ENCODE results near the gene WDR43. TPM values are rescaled to one million over a fixed set of nuclear protein-coding genes. Genes with fewer than 3 reads are reported as not detected.

The WDR43 gene
- total and polyA plus RNA-seq, 9 of the 15 experiments (the other 6 are each of a cell fraction or from before 2014, with no cell fraction given): 34.6 to 197 (median 105) TPM

- TF ChIP-seq PRPF4 (IDR thresholded peaks at IDR 0.05; ENCODE audit: insufficient read depth, low read depth, low read length, poor library complexity, severe bottlenecking) (no peak), HNRNPLL (IDR thresholded peaks at IDR 0.05; ENCODE audit: low read depth, low read length, poor library complexity, severe bottlenecking) (peak; percentile 80), ZNF384 (IDR thresholded peaks at IDR 0.05; ENCODE audit: low read depth, low read length) (no peak), KAT2B (IDR thresholded peaks at IDR 0.05; ENCODE audit: low read depth, low read length) (no peak), EP300 (IDR thresholded peaks at IDR 0.05; ENCODE audit: low read length) (0 out of 2 replicates have a peak, but pooled peaks have one; percentile 16), LCOR (CRISPR knock-in tag; IDR thresholded peaks at IDR 0.05) (0 out of 2 replicates have a peak, but pooled peaks have one; percentile 23), PURB (CRISPR knock-in tag; IDR thresholded peaks at IDR 0.05; ENCODE audit: low read depth) (no peak), SIN3A (IDR thresholded peaks at IDR 0.05; ENCODE audit: borderline replicate concordance in 2 of 2, control insufficient read depth in 1 of 2, low read depth in 2 of 2, low read length in 2 of 2) (peak; percentile 96; a peak in 3 of 4 replicates), ZNF316 (IDR thresholded peaks at IDR 0.05) (peak; percentile 20; the same call in 1 of the 2 replicates), ZNF655 (CRISPR knock-in tag; IDR thresholded peaks at IDR 0.05) (no peak), JUN (IDR thresholded peaks at IDR 0.05; ENCODE audit: borderline replicate concordance, low read depth, low read length) (peak; percentile 79; the same call in 1 of the 2 replicates), JUN (CRISPR knock-in tag; IDR thresholded peaks at IDR 0.05; ENCODE audit: borderline replicate concordance) (peak; percentile 87; the same call in 1 of the 2 replicates), ZNF511 (CRISPR knock-in tag; IDR thresholded peaks at IDR 0.05) (peak; percentile 37; the same call in 1 of the 2 replicates), ZFX (CRISPR knock-in tag; IDR thresholded peaks at IDR 0.05) (peak; percentile 80), RBM34 (IDR thresholded peaks at IDR 0.05; ENCODE audit: borderline replicate concordance, insufficient read depth, low read length) (no peak), HCFC1 (IDR thresholded peaks at IDR 0.05; ENCODE audit: low read depth, low read length) (peak; percentile 94), TAL1 (IDR thresholded peaks at IDR 0.05) (no peak), HMGXB4 (CRISPR knock-in tag; IDR thresholded peaks at IDR 0.05) (peak; percentile 18; the same call in 1 of the 2 replicates), MBD2 (IDR thresholded peaks at IDR 0.05; ENCODE audit: borderline replicate concordance, low read depth) (peak; percentile 74; the same call in 1 of the 2 replicates), ZNF23 (CRISPR knock-in tag; IDR thresholded peaks at IDR 0.05) (no peak), ATF6 (CRISPR knock-in tag; IDR thresholded peaks at IDR 0.05) (no peak), ZC3H4 (CRISPR knock-in tag; IDR thresholded peaks at IDR 0.05; ENCODE audit: borderline replicate concordance) (no peak), BHLHE40 (IDR thresholded peaks at IDR 0.05; ENCODE audit: low read length) (no peak)
Observed at GRCh38 chr2:28870146-28870891, 24.1 kb upstream of the WDR43 start, which contains the start of gene TRMT61B (continued).
